Measurements from ENCODE around the gene ENTHD1. TPM values are rescaled to one million over a fixed set of nuclear protein-coding genes. Genes with fewer than 3 reads are reported as not detected.

The ENTHD1 gene
- total RNA-seq, 4 donors from 2014 or later: not detected

DNA sequence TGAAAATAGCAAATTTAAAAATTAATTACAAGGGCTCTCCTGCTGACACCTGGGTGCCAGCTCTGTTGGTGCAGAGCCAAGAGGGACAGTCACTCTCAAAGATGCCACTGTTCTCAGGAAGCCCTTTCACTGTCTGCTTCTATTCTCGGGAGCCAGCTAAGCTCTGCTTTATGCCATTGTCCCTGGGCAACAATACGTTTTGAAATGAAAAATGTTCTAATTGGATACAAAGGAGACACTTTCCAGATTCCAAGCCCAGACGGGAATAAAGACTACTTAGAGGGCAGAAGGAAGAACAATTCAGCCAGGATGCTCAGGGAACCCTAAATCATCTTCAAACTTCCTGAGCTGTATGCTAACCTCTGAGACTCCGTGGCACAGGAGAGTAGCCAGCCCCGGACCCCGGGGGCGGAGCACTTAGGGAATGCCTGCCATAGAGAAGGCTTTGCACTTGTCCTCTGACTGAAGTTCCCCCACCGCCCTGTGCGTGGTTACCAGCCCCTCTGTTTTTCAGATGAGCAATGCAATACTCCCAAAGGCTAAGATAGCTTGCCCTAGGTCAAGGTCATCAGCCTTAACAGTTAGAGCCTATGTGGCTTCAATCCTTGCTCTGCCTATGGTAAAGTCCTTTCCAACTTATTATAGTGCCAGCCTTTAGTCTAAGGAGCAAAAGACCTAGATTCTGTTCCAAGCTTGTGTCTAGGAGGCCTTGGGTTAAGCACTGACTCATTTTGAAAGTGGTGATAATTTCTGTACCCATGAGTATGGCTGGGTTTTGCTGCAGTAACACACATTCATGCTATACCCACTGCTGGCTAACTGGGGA, 172.1 kb downstream of the ENTHD1 start:
- peaks cover 0 to 50% (median 0%) of the 10 kb centered on the region in 4 donors for H3K27me3 ChIP-seq
- no peak for TF ChIP-seq POLR2A (IDR thresholded peaks at IDR 0.05; ENCODE audit: low read depth)
- TF ChIP-seq EP300 (IDR thresholded peaks at IDR 0.05): no peak
- TF ChIP-seq POLR2AphosphoS5 (IDR thresholded peaks at IDR 0.05): no peak
- TF ChIP-seq, protein P1, sequence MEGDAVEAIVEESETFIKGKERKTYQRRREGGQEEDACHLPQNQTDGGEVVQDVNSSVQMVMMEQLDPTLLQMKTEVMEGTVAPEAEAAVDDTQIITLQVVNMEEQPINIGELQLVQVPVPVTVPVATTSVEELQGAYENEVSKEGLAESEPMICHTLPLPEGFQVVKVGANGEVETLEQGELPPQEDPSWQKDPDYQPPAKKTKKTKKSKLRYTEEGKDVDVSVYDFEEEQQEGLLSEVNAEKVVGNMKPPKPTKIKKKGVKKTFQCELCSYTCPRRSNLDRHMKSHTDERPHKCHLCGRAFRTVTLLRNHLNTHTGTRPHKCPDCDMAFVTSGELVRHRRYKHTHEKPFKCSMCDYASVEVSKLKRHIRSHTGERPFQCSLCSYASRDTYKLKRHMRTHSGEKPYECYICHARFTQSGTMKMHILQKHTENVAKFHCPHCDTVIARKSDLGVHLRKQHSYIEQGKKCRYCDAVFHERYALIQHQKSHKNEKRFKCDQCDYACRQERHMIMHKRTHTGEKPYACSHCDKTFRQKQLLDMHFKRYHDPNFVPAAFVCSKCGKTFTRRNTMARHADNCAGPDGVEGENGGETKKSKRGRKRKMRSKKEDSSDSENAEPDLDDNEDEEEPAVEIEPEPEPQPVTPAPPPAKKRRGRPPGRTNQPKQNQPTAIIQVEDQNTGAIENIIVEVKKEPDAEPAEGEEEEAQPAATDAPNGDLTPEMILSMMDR (IDR thresholded peaks at IDR 0.05): no peak
- intact Hi-C loops (cut with DNase I): no loop called here
- H3K4me3 ChIP-seq: no peak overlapping the region
- no peaks in the 10 kb centered on the region for H3K9me3 ChIP-seq
- H3K36me3 ChIP-seq: no peaks in the 10 kb centered on the region
- H3K27ac ChIP-seq (replicated peaks in 1 of 4): no peak overlapping the region
- no peaks in the 10 kb centered on the region for H3K4me1 ChIP-seq
- WGBS: 53% methylated on average over 8 of the region's 9 CpGs
- DNase-seq (ENCODE audit: extremely low spot score): no peak

DNA sequence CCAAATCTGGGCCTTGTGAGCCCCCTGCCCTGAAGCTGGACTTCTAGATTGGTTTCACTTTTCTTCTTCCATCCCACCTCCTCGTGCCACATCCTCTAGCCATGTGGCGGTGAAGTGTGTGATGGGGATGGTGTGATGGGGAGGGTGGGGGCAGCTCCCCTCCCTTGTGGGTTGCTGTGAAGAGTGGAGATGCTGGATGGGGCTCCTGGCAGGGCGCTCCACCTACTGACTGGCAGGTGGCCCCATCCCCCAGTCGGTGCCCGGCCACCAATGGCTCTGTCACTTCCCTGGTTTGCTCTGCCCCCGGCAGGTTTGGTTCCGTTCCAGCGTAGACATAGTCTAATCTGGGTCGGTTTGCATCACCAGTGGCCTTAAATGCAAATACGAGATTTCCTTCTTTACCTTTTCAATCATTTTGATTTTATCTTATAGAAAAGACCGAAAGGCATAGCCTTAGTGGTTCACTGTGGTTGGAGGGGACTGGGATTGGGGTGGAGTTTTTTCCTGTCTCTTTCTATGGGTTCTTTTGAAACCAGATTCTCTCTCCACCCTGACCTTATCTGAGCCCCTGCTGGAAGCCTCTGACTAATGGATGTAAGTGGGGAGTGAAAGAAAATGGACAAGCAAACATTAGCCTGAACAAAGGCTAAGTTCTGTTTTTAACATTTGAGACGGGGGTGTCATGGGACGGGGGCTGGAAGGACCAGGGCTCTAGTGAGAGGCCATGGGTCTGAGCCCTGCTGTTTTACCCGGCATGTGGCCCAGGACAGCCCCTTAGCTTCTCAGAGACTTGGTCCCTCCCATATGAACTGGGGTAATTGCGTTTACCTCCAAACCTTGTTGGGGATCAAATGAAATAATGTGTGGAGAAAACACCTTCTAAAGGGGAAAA, 173.8 kb downstream of the ENTHD1 start:
- Histone ChIP-seq H3K4me1 (no peaks in the 10 kb centered on the region), H3K9me3 (no peaks in the 10 kb centered on the region), H3K27me3 (peaks cover 0 to 33% (median 0%) of the 10 kb centered on the region in 4 donors), H3K27ac (replicated peaks in 1 of 4) (no peak overlapping the region), H3K36me3 (no peaks in the 10 kb centered on the region), H3K4me3 (no peak overlapping the region)
- TF ChIP-seq POLR2A (IDR thresholded peaks at IDR 0.05; ENCODE audit: low read depth) (no peak), POLR2AphosphoS5 (IDR thresholded peaks at IDR 0.05) (no peak), EP300 (IDR thresholded peaks at IDR 0.05) (no peak)
- TF ChIP-seq, protein P1 (IDR thresholded peaks at IDR 0.05): no peak
- DNase-seq (ENCODE audit: extremely low spot score): no peak
- WGBS: 82% methylated on average over 14 of the region's 15 CpGs
- intact Hi-C loops (cut with DNase I): no loop called here

DNA sequence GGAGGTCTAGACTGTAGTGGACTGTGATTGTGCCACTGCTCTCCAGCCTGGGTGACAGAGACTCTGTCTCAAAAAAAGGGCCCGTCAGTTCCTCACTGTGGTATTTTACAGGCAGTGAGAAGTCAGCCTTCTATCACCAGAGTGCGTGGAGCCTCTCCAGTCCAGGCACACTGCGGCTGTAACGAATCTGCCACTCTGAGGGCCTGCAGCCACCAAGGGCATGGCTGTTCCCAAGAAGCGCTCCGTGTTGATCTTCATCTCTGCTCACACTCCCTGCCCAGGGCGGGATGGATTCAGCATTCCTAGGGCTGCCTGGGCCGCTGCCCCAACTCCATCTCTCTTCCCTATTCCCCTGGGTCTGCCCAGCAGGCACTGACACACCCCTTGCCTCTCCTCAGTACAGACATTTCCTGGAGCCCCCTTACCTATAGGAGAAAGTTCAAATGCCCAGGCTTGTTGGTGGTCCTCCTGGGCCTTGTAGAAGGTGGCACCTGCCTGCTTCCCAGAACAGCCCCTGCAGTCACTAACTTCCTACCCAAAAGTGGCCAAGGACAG, 174.6 kb downstream of the ENTHD1 start:
- WGBS: 95% methylated on average over 6 of the region's 8 CpGs
- H3K4me3 ChIP-seq: no peak overlapping the region
- intact Hi-C loops (cut with DNase I): no loop called here
- DNase-seq (ENCODE audit: extremely low spot score): no peak
- peaks cover 0 to 25% (median 0%) of the 10 kb centered on the region in 4 donors for H3K27me3 ChIP-seq
- TF ChIP-seq POLR2A (IDR thresholded peaks at IDR 0.05; ENCODE audit: low read depth) (no peak), EP300 (IDR thresholded peaks at IDR 0.05) (no peak), POLR2AphosphoS5 (IDR thresholded peaks at IDR 0.05) (no peak)
- TF ChIP-seq, protein P1 (IDR thresholded peaks at IDR 0.05): no peak
- no peaks in the 10 kb centered on the region for H3K4me1 ChIP-seq
- no peaks in the 10 kb centered on the region for H3K36me3 ChIP-seq
- no peak overlapping the region for H3K27ac ChIP-seq (replicated peaks in 1 of 4)
- no peaks in the 10 kb centered on the region for H3K9me3 ChIP-seq

DNA sequence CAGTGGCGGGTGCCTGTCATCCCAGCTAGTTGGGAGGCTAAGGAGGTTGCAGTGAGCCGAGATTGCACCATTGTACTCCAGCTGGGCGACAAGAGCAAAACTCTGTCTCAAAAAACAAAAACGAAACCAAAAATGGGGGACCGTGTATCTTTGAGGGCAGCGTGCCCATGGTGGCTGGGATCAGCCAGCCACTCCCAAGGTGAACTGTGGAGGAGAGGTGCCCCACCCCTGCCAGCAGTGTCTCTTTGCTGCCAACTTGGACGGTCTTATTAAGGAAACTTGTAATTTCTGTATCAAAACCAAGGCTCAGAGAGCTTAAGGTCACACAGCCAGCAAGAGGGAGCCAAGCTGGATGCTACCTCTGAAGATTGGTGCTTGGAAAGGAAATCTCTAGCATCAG, 175.4 kb downstream of the ENTHD1 start:
- WGBS: 87% methylated on average over 7 of the region's 7 CpGs
- H3K27me3 ChIP-seq: peaks cover 0 to 19% (median 0%) of the 10 kb centered on the region in 4 donors
- no peak for DNase-seq (ENCODE audit: extremely low spot score)
- H3K36me3 ChIP-seq: no peaks in the 10 kb centered on the region
- H3K9me3 ChIP-seq: no peaks in the 10 kb centered on the region
- no peak overlapping the region for H3K27ac ChIP-seq (replicated peaks in 1 of 4)
- TF ChIP-seq, protein P1 (IDR thresholded peaks at IDR 0.05): no peak
- TF ChIP-seq EP300 (IDR thresholded peaks at IDR 0.05) (no peak), POLR2AphosphoS5 (IDR thresholded peaks at IDR 0.05) (no peak), POLR2A (IDR thresholded peaks at IDR 0.05; ENCODE audit: low read depth) (no peak)
- no peak overlapping the region for H3K4me3 ChIP-seq
- no peaks in the 10 kb centered on the region for H3K4me1 ChIP-seq
- intact Hi-C loops (cut with DNase I): no loop called here

Data from esophagus muscularis mucosa (tissue), 4 donors.